ENCODE results near the gene SKI. TPM values are rescaled to one million over a fixed set of nuclear protein-coding genes. Genes with fewer than 3 reads are reported as not detected.

SKI gene
- total RNA-seq, 1 experiment from 2014 or later = 16.5 TPM

DNA sequence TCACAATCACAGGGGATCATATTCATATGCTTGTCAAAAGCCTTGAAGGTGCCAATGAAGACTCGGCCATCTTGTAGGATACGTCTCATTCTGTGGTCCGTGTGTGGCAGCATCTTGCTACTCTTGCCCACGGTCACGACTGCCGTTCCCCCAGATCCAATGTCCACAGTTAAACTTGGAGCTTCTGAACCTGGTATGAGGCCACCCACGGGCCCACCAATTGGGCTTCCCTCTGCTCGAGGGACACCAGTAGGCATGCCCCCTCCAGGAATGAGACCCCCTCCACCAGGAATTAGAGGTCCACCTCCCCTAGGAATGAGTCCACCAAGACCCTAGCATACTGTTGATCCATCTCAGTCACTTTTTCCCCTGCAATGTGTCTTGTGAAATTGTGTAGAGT lies 123.6 kb downstream of the SKI start:
- no peak for DNase-seq (ENCODE audit: low read depth)

DNA sequence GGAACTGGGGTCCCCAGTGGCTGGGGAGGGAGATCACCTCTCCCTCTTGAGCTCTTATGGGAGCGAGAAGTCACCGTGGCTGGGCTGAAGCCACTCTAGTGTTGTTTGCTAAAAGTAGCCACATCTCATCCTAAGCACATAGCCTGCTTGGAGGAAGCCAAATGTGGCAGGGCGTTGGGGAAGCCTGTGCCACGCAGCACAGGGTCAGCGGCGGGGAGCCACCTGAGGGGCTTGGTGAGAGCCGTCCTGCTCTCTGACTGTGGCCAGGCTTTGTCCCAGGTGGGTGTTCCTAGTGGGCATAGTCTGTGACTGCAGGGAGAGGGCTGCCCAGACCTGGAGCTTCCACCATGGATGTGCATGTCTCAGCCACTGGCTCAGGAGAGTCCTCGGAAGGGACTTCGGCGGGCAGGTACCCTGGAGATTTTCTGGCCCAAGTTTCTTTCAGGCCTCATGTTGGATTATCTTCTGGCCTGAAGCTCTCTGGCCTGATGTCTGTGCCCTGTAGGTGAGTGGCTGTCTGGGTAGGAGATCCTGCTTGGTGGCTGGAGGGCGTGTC lies 124.3 kb downstream of the SKI start:
- no peak for DNase-seq (ENCODE audit: low read depth)

DNA sequence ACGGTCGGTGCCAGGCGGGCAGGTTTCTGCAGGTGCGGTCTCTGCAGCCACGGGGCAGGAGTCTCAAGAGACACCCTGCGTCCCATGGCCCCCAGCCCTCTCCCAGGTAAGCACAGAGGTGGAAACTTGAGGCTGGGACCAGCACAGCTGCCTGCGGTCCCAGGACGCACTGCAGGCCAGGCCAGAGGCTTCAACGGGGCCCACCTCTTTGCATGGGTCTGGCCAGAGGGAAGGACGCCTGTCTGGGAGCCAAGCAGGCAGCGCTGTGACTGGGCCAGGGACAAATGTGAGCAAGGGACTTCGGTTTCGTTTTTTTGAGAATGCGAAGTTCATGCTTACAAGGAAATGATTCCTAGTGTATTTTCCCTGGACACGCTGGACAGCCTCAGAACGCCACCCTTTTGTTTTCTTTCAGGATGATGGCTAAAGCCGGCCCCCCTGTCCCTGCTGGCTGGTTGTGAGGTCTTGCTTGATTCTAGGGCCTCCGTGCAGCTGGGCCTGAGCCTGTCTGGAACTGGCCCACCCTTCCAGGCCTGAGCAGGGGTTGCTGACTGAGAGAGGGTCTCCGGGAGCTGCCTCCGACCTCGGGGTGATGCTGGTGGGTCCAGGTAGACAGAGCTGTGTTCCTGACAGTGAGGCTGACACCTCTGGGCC lies 124.9 kb downstream of the SKI start:
- DNase-seq (ENCODE audit: low read depth) = no peak

DNA sequence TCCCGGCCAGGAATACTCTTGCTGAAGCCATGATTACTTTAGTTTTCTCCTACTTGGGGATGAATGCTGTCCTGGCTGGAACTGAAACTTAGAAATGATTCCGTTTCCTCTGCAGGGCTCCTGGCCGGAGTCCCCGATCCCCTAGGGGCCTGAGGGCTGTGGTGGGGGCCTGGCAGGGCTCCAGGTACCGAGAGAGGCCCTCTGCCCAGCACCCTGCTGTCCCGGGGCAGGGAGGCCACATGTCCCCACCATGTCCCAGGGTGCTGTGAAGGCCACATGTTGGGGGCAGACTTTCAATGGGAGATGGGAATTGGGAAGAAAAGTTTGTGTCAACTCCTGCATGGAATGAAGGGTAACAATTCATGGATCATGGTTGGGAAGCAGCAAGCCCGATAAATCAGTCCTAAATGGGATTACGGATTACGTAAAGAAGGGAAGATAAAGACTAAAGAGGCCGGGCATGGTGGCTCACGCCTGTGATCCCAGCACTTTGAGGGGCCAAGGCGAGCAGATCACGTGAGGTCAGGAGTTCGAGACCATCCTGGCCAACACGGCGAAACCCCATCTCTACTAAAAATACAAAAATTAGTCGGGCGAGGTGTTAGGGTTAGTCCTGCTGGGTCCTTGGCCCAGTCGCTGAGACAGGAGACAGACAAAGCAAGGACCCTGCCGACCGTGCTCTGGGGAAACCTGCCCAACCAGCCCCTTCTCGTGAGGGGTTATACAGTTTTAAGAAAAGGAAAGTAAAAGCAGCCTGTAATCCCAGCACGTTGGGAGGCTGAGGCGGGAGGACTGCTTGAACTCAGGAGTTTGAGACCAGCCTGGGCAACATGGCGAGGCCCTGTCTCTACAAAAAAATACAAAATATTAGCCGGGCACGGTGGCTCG lies 125.7 kb downstream of the SKI start:
- no peak for DNase-seq (ENCODE audit: low read depth)

DNA sequence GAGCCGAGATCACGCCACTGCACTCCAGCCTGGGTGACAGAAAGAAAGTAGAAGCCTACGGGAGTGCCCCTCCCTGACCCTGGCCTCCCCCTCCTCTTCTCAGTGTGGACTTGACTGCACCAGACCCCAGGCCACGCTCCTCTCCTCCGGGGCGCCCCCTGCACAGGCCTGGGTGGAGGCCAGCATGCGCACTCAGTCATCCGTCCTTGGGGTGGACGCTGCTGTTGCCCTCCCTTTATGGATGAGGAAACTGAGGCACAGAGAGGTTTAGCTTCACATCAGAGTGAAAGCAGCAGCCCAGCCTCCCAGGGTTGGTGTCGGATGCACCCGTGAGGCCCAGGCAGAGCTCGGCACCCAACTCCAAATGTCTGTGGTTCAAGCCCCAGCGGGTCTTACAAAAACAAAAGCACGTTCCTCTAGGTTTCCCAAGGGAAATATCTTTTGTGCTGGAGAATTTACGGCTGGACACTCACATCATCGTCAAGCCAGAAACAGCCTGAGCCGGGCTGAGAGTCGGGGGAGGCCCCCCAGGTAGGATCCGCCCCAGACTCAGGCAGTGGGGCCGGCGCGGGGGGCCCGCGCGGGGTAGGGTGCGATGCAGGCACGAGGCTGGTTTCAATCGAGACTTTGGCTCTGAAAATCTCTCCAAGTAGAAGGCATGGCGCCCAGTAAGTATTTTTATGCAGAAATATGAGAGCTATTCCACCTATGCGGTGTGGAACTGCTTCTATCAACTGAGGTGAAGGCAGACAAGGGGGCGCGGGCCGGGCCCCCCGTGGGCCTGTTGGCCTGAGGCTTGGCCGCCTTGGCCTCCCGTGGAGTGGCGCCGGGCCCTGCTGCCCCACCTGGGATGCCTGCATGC lies 126.6 kb downstream of the SKI start:
- no peak for DNase-seq (ENCODE audit: low read depth)

DNA sequence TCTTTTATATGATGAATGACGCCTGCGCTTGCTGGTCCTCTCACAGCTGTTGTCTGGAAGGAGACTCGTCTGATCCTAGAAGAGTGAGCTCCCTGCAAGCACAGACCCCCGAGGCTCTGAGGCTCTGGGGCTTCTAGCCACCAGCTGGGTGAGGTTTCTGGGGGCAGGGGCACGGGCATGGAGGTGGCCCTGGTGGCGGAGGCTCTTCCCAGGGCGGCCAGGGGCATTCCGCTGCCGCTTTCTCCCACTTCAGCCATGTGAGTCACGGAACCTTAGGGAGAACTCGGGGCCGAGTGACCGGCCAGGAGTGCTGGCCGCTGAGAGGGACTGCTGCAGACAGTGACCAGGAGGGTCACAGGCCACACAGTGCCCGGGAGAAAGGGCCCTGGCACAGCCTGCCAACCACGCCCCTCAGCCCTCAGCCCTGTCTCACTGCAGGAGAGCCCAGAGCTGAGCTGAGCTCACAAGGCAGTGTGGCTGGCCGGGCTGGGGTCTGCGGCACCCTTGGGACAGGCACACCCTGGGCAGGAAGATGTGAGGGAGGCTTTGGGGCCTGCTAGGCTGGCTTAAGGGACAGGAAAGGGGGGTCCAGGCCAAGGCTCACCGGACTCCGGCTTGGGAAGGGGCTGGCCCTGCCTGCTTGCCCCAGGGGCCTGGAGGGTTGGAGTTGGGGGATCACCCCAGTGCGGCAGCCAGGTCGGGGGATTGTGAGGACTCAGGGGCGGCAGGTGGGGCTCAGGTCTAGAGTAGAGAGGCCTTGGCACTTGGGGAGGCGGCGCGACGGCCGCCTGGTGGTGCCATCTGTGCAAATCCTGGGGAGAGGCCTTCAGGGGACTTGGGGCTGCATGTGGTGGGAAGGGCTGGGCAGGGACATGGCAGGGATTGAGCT lies 127.5 kb downstream of the SKI start:
- no peak for DNase-seq (ENCODE audit: low read depth)

DNA sequence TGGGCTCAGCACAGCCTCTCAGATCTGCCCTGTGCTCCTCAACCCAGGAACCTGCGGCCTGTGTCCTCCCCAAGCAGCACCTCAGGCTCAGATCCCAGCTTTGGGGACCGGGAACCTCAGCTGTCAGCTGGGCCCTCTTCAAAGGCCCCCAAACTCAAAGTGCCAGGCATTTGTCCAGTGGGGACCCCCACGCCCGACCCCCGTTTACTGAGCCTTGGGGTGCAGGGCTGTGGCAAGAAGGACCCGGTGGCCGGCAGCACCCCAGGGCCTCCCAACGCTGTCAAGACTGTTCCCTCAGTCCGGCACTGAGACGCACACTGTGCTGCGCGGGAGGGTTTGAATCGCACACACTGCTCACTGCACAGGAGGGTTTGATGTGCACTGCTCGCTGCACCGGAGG lies 128.3 kb downstream of the SKI start:
- no peak for DNase-seq (ENCODE audit: low read depth)

DNA sequence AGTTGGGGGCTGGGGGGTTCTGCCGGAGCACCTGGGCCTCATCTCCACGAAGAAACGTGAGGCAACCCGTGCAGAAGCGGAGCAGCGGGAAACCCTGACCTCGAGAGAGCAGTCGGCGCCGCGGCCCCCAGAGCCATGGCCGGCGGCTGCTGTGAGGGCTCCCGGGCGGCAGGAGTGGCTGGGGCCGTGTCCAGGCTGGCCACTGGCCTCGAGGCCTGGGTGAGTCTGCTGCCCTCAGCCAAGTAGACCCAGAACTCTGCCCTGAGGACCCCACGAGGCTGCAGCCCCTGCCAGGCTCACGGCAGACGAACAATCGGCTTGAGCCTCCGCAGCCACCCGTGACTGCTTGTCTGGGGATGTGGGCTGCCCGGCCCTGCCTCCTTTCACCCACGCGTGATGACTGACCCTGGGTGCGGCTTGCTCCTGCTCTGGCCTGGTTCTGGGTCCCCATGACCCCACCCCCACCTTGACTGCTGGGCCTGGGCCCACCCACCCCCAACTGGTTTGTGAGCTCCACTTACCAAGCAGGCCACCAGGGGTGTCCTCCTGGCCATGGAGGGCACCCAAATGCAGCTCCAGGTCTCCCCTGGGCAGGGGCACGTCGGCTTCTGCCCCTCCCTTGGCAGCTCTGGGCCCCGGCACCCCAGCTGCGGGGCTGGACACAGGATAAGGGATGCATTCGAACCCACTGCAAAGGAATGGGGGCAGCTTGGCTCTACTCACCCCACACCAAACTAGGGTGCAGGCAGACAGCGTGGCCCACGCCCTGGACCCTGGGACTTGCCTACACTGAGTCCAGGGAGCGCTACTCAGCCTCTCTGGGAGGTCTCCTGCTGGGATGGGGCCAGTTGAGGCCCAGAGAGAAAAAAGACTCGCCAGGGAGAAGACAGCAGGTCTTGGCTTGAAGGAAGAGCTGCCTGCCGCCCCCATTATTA lies 129.1 kb downstream of the SKI start:
- DNase-seq (ENCODE audit: low read depth) = no peak

DNA sequence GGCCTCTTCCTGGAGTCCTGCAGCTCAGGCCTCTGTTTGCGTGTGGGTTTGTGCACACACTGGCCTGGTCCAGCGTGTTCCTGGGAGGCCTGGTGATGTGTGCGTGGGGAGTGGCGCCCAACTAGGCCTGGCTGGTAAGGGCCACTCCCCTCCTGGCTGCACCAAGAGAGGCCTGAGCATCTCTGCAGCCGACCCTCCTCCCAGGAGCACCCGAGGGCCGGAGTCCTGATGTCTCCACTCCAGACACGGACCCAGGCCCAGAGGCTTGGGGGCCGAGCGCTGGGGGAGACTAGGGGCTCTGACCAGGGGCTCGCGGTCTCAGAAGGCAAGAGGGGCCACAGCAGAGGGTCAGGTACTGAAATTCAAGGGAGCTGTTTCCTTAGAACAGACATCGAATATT lies 130.0 kb downstream of the SKI start:
- DNase-seq (ENCODE audit: low read depth) = no peak

DNA sequence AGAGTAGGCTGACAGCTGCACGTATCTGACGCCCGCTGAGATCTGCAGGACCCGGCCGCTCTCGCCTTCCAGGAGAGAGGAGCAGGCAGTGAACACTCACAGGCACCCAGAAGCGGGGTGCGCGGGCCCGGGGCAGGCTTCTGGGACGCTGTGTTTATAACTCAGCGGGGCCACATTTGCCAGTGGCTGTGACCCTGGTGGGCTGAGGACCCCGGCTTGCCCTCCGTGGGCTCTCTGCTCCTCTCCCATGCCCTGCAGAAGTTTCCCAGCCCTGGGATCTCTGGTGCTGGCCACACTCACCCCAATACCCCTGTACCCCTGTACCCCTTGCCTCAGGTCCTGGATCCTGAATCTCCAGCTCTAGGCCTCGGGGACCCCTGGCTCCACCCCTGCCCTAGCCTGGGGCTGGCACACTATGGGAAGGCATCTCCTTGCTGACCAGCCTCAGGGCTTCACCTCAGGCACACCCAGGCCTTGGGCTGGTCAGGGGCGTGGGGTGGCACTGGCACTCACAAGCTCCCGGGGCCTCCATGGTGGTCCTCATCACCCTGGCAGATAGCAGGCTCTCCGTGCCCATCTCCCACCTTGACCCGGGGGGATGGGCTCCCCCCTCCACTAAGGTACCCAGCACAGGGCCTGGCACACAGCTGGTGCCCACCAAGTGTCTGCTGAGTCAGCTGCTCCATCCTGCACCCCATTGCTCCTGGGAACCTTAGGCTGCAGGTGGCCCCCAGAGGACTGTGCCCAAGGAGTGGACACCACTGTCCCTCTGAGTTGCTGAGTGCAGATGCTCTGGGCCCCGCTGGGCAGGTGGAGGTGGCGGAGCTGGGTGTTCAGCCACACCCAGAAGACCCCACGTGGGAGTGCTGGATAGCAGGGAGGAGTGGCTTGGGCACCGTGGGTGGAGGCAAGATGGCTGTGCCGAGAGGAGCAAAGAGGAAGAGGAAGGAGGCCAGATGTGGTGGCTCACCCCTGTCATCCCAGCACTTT lies 130.8 kb downstream of the SKI start:
- DNase-seq (ENCODE audit: low read depth) = no peak

Other genes starting within 250 kb of the SKI start
- gene CFAP74, start 224.5 kb upstream of the SKI start, total RNA-seq (2014; rRNA removed) = not detected in 2 replicates
- gene GABRD, start 209.0 kb upstream of the SKI start, total RNA-seq (2014; rRNA removed) = not detected in 2 replicates
- 0.52 and 0.71 TPM in 2 replicates for gene PRKCZ, start 177.9 kb upstream of the SKI start, total RNA-seq (2014; rRNA removed)
- 40.9 and 47.5 TPM in 2 replicates for gene FAAP20, start 33.5 kb upstream of the SKI start, total RNA-seq (2014; rRNA removed)
- gene MORN1, start 163.2 kb downstream of the SKI start, total RNA-seq (2014; rRNA removed) = 4.9 and 7.5 TPM in 2 replicates
- gene RER1, start 163.5 kb downstream of the SKI start, total RNA-seq (2014; rRNA removed) = 97.2 and 104 TPM in 2 replicates
- gene PEX10, start 184.2 kb downstream of the SKI start, total RNA-seq (2014; rRNA removed) = 47.9 and 51.6 TPM in 2 replicates
- 0.06 TPM in 1 of 2 replicates, not detected in the other for gene PLCH2, start 248.0 kb downstream of the SKI start, total RNA-seq (2014; rRNA removed)

All from LHCN-M2 (cell line).